WTC11 (cell line): ENCODE data around the gene DAND5.

ENCODE experiments used
- ATF2 ChIP-seq: sonication (generic); formaldehyde crosslinking; IDR thresholded peaks from 2 replicates; pipeline ENCODE4 v1.8.1; 2022; ENCODE audit warnings: low read depth, missing genetic modification reagents, borderline replicate concordance
- CTCF ChIP-seq: fragments of 200-600 bp; IDR thresholded peaks from 2 replicates; pipeline ENCODE4 v1.8.0; 2022; ENCODE audit warnings: antibody characterized with exemption
- FOXP1 ChIP-seq: sonication (generic); formaldehyde crosslinking; IDR thresholded peaks from 2 replicates; pipeline ENCODE4 v1.8.0; 2022; ENCODE audit warnings: missing genetic modification reagents, mild to moderate bottlenecking, moderate library complexity, borderline replicate concordance
- FOXP4 ChIP-seq: sonication (generic); formaldehyde crosslinking; IDR thresholded peaks from 2 replicates; pipeline ENCODE4 v1.8.0; 2022; ENCODE audit warnings: mild to moderate bottlenecking, missing genetic modification reagents
- NFYB ChIP-seq: sonication (generic); formaldehyde crosslinking; conservative IDR thresholded peaks from 2 replicates; pipeline ENCODE4 v1.8.0; 2022; ENCODE audit warnings: low read depth, missing genetic modification reagents
- SP1 ChIP-seq: sonication (generic); formaldehyde crosslinking; conservative IDR thresholded peaks from 2 replicates; pipeline ENCODE4 v1.8.1; 2022; ENCODE audit warnings: missing genetic modification reagents
- STAT6 ChIP-seq: sonication (generic); formaldehyde crosslinking; conservative IDR thresholded peaks from 2 replicates; pipeline ENCODE4 v1.8.1; 2023; ENCODE audit warnings: mild to moderate bottlenecking, low read depth, missing genetic modification reagents, moderate library complexity
- TEAD4 ChIP-seq: sonication (generic); formaldehyde crosslinking; IDR thresholded peaks from 2 replicates; pipeline ENCODE4 v1.8.0; 2022; ENCODE audit warnings: mild to moderate bottlenecking, missing genetic modification reagents
- USF2 ChIP-seq: sonication (generic); formaldehyde crosslinking; IDR thresholded peaks from 2 replicates; pipeline ENCODE4 v1.8.1; 2023; ENCODE audit warnings: mild to moderate bottlenecking, missing genetic modification reagents, moderate library complexity

GRCh38 chr19:12991296-12991695, 21.9 kb downstream of the DAND5 start:
- no peak for TF ChIP-seq TEAD4 (CRISPR knock-in tag)
- no peak for TF ChIP-seq FOXP4 (CRISPR knock-in tag)
- no peak for TF ChIP-seq CTCF
- no peak for TF ChIP-seq USF2 (CRISPR knock-in tag)
- TF ChIP-seq FOXP1 (CRISPR knock-in tag), result no peak
- no peak for TF ChIP-seq STAT6 (CRISPR knock-in tag)
- no peak for TF ChIP-seq ATF2 (CRISPR knock-in tag)
- TF ChIP-seq SP1 (CRISPR knock-in tag), result no peak
- TF ChIP-seq NFYB (CRISPR knock-in tag), result no peak
